ENCODE data around the gene CRHR2. TPM values are rescaled to one million over a fixed set of nuclear protein-coding genes. Genes with fewer than 3 reads are reported as not detected.
"Not testable (repeated sequence)": the region's sequence is repeated elsewhere in the genome, so short reads cannot be mapped to it uniquely, and the experiment has no call there.

The CRHR2 gene
- not detected in 2 replicates for total RNA-seq (2014; rRNA removed; shearing (Covaris generic); ENCODE audit: low replicate concordance)

DNA sequence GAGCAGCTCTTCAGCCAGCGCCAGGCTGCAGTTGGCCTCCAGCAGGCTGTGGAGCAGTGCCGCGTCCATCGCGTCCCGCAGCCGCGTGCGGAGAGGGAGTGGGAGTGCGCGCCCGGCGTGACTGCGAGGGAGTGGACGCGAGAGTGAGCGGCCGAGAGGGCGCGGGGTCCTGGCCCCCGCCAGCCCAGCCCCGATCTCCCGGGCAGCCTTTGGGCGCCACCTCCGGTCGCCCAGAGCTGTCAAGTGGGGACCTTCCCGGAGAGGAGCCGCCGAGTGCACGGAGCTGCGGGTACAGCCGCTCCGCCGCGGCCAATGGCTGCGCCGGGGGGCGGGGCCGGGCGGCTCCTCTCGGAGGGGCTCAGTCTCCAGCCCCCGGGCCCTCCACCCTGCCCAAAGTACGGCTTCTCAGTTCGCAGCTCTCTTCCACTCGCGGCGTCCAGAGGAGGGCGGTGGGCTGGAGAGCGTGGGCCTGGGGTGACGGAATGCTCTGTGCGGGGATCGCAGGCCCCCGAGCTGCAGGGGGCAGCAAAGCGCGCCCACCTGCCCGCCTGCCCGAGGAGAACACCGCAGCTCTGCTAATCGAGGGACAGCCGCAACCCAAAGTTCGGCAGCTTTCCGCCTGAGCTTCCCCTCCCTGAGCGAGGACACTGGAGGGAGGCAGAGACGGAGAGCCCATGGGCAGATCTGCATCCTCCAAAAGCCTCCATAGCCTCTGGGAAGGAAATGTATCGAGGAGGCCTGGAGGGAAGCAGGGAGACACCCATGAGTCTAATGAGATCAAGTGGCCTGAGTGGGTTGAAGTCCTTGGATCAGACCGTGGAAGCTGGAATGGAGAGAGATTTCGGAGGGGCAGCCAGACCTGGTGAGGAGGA is at the start of gene CRHR2:
CRHR2 (minus strand) TSS at position 245 of the 872 bp plus-strand sequence; CDS start at position 69, 176 bp downstream.
- in situ Hi-C loops (cut with HindIII; ENCODE audit: low pct_unique_long_range_greater_than_20kb, low sequenced_read_pairs), result no loop called here
- DNase-seq (ENCODE audit: low read depth), result no peak

DNA sequence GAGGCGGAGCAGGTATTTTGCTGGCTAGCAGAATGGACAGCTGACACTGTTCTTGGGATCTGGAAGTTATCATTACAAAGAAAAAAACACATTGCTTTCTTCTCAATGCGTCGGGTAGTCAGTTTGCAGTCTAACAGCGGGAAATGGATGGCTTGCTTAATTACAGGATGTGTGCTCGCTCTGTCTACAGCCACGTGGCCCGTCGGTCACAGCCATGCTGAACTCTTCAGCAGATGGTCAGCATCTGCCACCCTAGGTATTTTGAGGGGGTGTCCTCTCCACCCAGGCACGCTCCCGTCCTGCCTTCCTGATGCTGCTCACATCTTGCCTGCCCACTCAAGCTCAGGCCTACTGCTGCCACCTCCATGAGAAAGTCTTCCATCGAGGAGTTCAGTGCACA is 49.3 kb upstream of the CRHR2 start:
- in situ Hi-C loops (cut with HindIII; ENCODE audit: low pct_unique_long_range_greater_than_20kb, low sequenced_read_pairs), result no loop called here
- no peak for DNase-seq (ENCODE audit: low read depth)

DNA sequence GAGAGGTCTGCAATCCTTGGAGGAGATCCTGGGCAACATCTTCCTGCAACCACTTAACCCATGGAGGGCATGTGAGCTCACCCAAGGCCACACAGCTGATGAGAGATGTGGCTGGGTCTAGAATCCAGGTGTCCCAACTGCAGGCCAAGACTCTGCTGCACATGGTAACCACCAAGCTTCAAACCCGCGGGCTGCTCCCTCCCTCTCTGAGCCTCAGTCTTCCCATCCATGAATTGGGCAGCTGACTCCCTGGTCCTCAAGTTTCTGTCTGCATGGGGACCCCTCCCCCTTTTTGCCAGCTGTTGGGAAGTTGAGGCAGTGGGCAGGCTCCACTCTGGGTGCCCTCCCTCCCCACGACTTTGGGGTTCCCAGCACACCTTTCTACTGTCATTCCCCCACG is 48.7 kb upstream of the CRHR2 start:
- in situ Hi-C loops (cut with HindIII; ENCODE audit: low pct_unique_long_range_greater_than_20kb, low sequenced_read_pairs), result no loop called here
- DNase-seq (ENCODE audit: low read depth), result no peak

DNA sequence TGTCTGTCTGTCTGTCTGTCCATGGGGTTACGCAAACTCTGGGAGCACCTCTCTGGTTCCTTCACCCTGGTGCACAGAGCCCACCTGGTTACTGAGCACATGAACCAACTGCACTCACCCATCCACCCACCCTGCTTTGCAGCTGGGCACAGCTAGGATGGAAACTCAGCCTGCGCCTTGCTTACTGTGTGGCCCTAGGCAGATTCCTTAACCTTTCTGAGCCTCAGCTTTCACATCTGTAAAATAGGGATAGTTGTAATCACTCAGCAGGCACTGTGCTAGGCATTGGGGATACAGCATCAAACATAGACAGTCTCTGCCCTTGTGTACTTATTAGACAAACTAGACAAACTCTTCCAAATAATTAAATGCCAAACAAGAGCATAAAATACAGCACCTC is 47.8 kb upstream of the CRHR2 start:
- DNase-seq (ENCODE audit: low read depth), result no peak
- in situ Hi-C loops (cut with HindIII; ENCODE audit: low pct_unique_long_range_greater_than_20kb, low sequenced_read_pairs), result no loop called here

DNA sequence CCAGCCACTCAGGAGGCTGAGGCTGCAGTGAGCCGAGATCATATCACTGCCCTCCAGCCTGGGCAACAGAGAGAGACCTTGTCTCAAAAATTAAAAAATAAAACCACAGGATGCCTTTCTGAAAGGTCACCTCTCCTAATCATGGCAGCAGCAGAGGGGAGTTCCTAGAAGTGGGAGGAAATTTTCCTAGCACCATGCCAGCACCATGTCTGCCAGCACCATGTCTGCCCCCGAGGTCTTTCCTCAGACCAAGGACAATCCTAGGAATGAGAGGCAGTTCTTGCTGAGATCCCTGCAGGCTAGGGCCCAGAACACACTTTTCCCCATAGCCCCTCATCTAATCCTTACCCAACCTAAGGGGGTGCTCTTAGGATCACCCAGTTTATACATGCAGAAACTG is 47.4 kb upstream of the CRHR2 start:
- in situ Hi-C loops (cut with HindIII; ENCODE audit: low pct_unique_long_range_greater_than_20kb, low sequenced_read_pairs), result no loop called here
- no peak for DNase-seq (ENCODE audit: low read depth)

DNA sequence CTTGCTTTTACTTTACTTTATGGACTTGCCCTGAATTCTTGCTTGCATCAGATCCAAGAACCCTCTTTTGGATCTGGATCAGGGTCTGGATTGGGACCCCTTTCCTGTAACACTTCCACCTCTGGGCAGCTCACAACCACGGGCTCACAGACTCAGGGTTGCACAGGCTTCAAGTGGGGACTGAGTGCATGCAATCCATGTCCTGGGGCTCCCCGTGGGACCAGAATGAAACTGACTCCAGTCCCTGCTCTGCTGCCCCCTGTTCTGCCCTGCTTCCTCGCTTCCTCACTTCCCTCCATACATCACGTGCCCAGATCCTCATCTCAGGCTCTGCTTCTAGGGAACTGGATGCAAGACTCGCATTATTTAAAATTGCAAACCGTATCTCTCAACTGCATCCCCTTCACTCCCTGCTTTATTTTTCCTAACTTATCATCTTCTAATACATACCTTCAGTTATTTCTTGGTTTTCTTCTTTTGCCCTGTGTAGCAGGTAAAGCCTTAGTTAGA is 46.4 kb upstream of the CRHR2 start:
- in situ Hi-C loops (cut with HindIII; ENCODE audit: low pct_unique_long_range_greater_than_20kb, low sequenced_read_pairs), result no loop called here
- no peak for DNase-seq (ENCODE audit: low read depth)

DNA sequence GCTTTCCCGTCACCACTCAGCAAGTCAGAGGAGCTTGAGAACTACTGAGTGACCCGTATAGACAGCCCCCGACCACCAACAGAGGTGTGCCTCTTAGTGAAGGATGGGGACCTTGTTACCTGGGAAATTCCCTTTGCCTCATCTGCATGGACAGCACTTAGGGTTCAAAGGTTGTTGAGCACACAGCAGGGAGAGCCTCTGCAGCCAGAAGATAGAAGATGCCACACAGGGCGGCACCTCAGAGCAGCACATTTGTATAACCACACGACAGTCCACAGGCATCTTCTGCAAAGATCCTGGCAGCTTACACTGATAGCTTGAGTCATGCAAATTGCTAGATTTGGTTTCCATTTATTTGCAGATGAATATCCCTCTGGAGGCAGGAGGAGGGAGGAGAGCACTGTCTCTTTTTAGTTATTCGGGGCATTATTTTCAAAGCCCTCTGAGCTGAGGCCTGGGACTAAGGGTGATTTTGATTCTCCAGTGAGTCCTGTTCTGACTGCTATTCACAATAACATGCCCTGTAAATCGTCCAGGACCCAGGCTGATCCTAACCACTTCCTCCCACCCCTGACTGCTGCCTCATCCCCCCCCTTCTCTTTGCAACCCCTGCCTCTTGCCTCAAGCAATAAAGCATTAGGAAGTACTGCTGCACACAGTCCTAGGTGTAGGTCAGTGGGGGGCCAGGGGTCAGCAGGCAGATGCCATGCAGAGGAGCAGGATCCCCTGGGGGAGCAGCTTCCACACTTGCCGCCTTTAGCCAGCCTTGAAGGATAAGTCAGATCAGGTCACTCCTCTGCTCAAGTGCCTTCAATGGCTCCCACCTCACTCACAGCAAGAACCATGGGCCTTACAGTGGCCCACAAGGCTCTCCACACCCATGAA is 45.0 kb upstream of the CRHR2 start:
- in situ Hi-C loops (cut with HindIII; ENCODE audit: low pct_unique_long_range_greater_than_20kb, low sequenced_read_pairs), result no loop called here
- DNase-seq (ENCODE audit: low read depth), result no peak

DNA sequence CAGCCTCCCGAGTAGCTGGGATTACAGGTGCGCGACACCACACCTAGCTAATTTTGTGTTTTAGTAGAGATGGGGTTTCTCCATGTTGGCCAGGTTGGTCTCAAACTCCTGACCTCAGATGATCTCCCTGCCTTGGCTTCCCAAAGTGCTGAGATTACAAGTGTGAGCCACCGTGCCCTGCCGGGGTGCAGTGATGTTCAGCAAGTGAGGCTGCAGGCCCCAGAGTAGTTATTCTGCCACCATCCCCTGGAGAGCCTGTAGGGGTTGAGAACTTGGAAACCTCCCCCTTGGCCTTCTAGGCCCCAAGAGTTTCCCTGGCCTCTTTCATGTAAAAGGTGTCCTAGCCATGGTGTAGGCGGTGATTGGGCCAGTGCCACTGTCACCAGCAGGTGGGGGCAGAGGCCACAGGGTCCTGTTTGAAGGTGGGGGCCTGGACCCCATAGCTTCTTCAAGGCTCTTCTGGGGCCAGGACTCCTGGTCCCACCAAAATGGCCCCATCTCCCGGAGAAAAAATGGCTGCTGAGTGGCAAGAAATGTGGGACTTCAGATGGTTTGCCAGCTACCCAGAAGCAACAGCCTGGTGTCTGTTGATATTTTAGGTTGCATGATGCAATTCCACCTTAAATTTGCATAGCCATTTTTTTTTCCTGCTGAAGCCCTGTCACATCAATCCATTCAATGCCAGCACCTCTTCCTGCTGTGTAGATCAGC is 44.2 kb upstream of the CRHR2 start:
- in situ Hi-C loops (cut with HindIII; ENCODE audit: low pct_unique_long_range_greater_than_20kb, low sequenced_read_pairs), result no loop called here
- DNase-seq (ENCODE audit: low read depth), result no peak

DNA sequence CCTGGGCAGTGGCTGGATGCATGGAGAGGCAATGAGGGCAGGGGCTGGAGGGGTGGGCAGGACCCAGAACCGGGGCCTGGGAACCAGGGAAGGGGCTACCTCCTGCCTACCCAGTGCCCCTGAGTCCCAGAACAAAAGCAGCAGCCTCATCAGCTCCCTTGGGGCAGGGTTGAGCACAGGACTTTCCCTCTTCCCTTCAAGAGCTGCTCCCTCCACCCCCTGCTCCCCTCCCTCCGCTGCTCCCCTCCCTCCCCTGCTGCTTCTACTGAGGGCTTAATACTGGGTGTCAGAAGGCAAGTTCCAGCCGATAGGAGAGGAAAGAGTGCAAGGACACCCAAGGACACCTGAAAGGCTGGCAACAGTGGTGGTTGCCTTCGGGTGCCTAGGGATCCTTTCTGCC is 41.5 kb upstream of the CRHR2 start:
- DNase-seq (ENCODE audit: low read depth), result no peak
- in situ Hi-C loops (cut with HindIII; ENCODE audit: low pct_unique_long_range_greater_than_20kb, low sequenced_read_pairs), result no loop called here

DNA sequence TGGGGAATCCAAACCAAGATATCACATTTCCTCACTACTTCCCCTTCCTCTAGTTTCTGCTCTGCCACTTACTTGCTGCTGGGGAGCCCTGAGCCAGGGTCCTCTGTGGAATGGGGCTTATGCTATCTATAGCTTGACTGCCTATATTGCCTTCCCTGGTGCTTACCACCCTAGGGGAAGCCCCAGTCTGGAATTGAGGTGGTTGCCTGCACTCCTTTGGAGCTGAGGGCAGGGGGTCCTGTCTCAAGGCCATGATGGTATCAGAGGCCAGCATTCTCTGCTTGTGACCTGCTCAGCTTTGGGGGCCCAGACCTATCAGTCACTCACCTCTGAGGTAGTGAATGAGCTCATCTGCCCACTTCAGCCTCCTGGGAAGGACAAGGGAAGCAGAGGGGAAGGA is 40.4 kb upstream of the CRHR2 start:
- no peak for DNase-seq (ENCODE audit: low read depth)
- in situ Hi-C loops (cut with HindIII; ENCODE audit: low pct_unique_long_range_greater_than_20kb, low sequenced_read_pairs), result no loop called here

DNA sequence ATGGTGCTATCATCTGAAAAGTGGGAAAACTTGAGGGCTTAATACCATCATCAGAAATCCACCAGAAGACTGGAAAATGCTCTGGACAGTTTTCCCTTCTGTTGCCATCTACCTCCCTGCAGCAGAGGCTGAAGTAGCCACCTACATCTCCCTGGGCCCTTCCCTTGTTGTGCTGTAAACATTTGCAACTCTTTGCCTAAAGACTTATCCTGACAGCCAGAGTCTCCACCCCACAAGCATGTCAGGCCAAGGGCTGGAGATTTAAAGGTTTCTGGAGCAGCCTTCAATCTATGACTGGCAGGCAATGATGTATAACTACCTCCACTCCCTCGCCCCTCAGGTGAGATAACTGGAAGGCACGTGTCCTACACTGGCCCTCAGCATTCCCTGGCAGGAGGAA is 39.9 kb upstream of the CRHR2 start:
- in situ Hi-C loops (cut with HindIII; ENCODE audit: low pct_unique_long_range_greater_than_20kb, low sequenced_read_pairs), result no loop called here
- DNase-seq (ENCODE audit: low read depth), result no peak

DNA sequence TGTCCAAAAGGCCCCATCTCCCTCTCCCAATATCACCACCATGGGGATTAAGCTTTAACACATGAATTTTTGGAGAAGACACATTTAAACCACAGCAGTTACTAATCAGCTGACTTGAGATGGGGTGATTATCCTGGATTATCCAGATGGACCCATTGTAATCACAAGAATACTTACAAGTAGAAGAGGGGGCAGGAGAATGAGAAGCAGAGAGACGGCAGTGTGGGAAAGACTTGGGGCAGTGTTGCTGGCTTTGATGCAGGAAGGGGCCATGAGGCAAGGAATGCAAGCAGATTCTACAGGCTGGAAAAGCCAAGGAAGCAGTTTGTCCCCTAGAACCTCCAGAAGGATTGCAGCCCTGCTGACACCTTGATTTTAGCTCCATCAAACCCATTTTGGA is 39.0 kb upstream of the CRHR2 start:
- in situ Hi-C loops (cut with HindIII; ENCODE audit: low pct_unique_long_range_greater_than_20kb, low sequenced_read_pairs), result no loop called here
- DNase-seq (ENCODE audit: low read depth), result no peak

DNA sequence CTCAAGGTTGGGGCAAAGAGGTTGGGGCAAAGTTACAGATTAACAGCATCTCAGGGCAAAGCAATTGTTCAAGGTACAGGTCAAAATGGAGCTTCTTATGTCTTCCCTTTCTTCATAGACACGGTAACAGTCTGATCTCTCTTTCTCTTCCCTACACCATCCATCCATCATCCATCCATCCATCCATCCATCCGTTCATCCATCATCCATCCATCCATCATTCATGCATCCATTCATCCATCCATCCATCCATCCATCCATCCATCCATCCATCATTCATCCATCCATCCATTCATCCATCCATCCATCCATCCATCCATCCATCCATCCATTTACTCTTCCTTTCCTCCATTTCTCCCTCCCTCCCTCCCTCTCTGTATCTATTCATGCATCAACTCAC is 37.2 kb upstream of the CRHR2 start:
- in situ Hi-C loops (cut with HindIII; ENCODE audit: low pct_unique_long_range_greater_than_20kb, low sequenced_read_pairs); DNase-seq (ENCODE audit: low read depth): not testable (repeated sequence)

DNA sequence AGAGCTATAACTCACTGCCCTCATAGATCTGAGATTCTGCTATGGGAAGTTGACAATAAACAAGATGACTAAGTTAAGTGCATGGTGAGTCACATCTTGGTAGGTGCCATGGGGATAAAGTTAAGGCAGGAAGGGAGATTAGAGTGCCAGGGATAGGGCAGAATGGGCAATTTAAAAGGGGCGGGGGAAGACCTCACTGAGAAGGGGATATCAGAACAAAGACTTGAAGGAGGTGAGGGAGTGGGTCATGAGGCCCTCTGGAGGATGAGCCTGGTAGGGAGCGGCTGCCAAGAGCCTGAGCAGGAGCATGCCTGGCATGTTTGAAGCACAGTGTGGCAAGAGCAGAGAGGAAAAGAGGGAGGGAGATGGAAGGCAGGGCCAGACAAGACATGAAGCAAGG is 34.9 kb upstream of the CRHR2 start:
- peak; percentile 4 for DNase-seq (ENCODE audit: low read depth)
- in situ Hi-C loops (cut with HindIII; ENCODE audit: low pct_unique_long_range_greater_than_20kb, low sequenced_read_pairs), result no loop called here

DNA sequence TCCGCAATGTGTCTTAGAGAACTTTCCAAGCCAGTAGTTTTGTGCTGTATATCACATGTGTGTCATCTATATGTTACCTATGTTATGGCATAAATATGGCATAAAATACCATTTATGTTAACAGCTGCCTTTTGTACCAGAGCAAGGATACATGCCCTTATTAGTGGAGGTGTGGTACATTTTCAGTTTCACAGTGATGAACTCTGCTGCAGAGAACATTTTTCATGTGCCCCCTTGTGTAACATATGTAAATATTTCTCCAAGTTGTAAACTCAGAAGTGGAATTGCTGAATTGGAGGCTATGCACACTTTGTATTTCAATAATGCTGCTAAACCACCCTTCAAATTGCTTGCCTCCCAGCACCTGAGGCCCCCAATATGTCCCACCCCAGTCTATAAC is 31.9 kb upstream of the CRHR2 start:
- in situ Hi-C loops (cut with HindIII; ENCODE audit: low pct_unique_long_range_greater_than_20kb, low sequenced_read_pairs), result no loop called here
- DNase-seq (ENCODE audit: low read depth), result no peak

DNA sequence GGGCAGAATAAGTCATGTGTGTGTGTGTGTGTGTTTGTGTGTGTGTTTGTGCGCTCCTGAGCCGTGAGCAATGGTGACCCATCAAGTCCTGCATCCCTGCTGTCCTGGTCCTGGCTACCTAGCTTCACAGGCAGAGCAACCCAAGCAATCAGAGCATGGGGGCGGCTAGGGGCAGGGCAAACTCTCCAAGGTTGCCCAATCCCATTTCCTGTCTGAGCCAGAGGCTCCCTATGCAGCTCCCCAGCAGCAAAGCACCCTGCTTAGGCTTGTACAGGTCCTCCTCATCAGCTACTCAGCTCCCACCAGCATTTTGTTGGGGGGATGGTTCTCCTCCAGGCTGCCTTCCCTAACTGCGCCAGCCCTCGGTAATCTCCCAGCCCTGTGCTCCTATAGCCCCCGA is 31.1 kb upstream of the CRHR2 start:
- no peak for DNase-seq (ENCODE audit: low read depth)
- in situ Hi-C loops (cut with HindIII; ENCODE audit: low pct_unique_long_range_greater_than_20kb, low sequenced_read_pairs), result no loop called here

DNA sequence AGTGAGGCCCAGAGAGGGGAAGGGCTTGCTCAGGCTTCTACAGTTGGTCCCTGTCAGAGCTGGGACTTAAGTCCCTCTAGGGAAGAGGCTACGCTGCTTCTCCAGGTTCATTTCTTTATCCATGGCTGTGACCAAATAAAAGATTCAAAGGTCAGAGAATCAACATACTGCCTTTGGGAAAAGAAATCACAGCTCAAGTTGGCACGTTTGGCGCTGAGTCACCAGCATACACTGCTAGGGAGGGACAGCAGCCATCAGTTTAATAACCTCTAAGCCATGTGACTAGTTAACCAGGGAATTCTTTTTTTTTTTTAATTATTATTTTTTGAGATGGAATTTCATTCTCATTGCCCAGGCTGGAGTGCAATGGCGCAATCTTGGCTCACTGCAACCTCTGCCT is 28.4 kb upstream of the CRHR2 start:
- DNase-seq (ENCODE audit: low read depth), result no peak
- in situ Hi-C loops (cut with HindIII; ENCODE audit: low pct_unique_long_range_greater_than_20kb, low sequenced_read_pairs), result no loop called here

DNA sequence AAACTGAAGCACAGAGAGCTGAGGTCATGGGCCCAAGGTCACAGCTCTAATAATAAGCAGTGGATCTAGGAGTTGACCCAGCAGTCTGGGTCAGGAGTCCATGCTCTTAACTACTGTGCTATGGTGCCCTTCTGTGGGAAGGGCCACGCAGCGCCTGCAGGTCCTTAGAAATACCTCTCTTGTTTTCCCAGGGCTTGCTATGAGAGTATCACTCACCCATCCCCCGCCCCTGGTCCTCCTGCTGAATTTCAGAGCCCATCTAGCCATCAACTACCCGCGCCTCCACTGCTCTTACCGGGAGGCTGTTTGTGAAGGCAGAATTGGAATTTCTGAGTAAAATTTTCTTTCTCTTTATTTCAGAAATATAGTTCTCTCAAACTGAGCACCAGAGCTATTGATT is 27.3 kb upstream of the CRHR2 start:
- DNase-seq (ENCODE audit: low read depth), result no peak

DNA sequence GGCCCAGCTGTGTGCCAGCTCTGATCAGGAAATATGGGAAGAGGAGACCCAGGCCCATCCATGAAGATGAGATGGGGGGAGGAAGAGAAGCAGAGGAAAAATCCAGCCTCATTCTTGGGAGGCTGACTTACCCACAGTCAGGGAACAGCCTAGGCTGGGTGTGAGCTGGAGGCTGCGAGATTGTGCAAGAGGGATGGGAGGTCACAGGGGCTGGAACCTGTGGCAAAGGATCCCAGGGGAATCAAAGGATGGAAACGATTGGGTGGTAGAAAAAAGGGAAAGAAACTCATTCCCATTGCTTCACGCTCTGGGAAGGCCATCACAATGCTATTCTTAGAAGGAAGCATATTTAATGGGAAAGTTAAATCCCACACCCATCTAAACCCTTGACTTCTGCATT is 26.7 kb upstream of the CRHR2 start:
- DNase-seq (ENCODE audit: low read depth), result no peak
- in situ Hi-C loops (cut with HindIII; ENCODE audit: low pct_unique_long_range_greater_than_20kb, low sequenced_read_pairs), result no loop called here

More for the DNA sequence above, 27.3 kb upstream of the CRHR2 start:
- in situ Hi-C loops (cut with HindIII; ENCODE audit: low pct_unique_long_range_greater_than_20kb, low sequenced_read_pairs), result no loop called here

All from Caki2 (cell line).